GM12878 (cell line): ENCODE measurements around the gene ADAMTS18. TPM values are rescaled to one million over a fixed set of nuclear protein-coding genes. Genes with fewer than 3 reads are reported as not detected.

Experiments used
- ATAC-seq: fragments of 200-7000 bp; cut with Tn5 transposase; 3 replicates; pipeline ENCODE4 v1.9.1; 2020; ENCODE audit warnings: mild to moderate bottlenecking, moderate library complexity
- BruUV-seq: library from RNA; stranded (reverse); fragments of 400-500 nt; replicated peaks from 2 replicates; lab custom pipeline; 2021; lab: Mats Ljungman, UMichigan
- CTCF ChIA-PET: fragments of 300-600 bp; sonication (Branson Sonifier 250); formaldehyde crosslinking; extraction: SDS; loops from one replicate; lab custom pipeline; 2021; ENCODE audit warnings: inconsistent platforms; lab: Yijun Ruan, JAX
- POLR2A ChIA-PET: fragments of 350-600 bp; formaldehyde crosslinking; extraction: SDS; loops from one replicate; lab custom pipeline; 2021; ENCODE audit warnings: inconsistent platforms; lab: Charles Lee
- RAD21 ChIA-PET: fragments of 300-600 bp; sonication (Branson Sonifier 250); formaldehyde crosslinking; loops from one replicate; lab custom pipeline; 2023; ENCODE audit warnings: antibody characterized with exemption; ENCODE audit not compliant: unreplicated experiment; lab: Charles Lee
- SMC1A ChIA-PET: fragments of 300-600 bp; sonication (Branson Sonifier 250); formaldehyde crosslinking; loops from one replicate; lab custom pipeline; 2023; ENCODE audit not compliant: unreplicated experiment, uncharacterized antibody; lab: Charles Lee
- DNase-seq: peaks from one replicate; pipeline ENCODE4 v3.0.0-alpha.2; 2011; ENCODE audit warnings: low read depth, low spot score
- FAIRE-seq: peaks from 3 replicates; lab custom pipeline; 2011; peaks lifted over from hg19 to GRCh38; lab: Jason Lieb, UNC
- H2AFZ ChIP-seq: 2 replicates; pipeline ENCODE4 v1.6.0; 2011; ENCODE audit warnings: low read depth, low read length, control low read depth; ENCODE audit not compliant: control insufficient read depth
- H3K27ac ChIP-seq: 2 replicates; pipeline ENCODE4 v1.5.1; 2011; ENCODE audit warnings: control low read depth; ENCODE audit not compliant: control insufficient read depth, insufficient read depth
- H3K27me3 ChIP-seq, 2 experiments: replicated peaks in 1 of 2; 2 replicates each; pipeline versions ENCODE4 v1.6.0 to v1.6.1; 2011; ENCODE audit warnings: low read length in 1 of 2; ENCODE audit not compliant: control insufficient read depth in 2 of 2, insufficient read depth in 2 of 2
- H3K36me3 ChIP-seq, 2 experiments: 2 replicates each; pipeline ENCODE4 v1.5.1; 2011; ENCODE audit warnings: low read length in 1 of 2; ENCODE audit not compliant: control insufficient read depth in 2 of 2, insufficient read depth in 2 of 2
- H3K4me1 ChIP-seq: 2 replicates; pipeline ENCODE4 v1.6.1; 2011; ENCODE audit warnings: mild to moderate bottlenecking, low read length, moderate library complexity, mixed read lengths; ENCODE audit not compliant: control insufficient read depth, insufficient read depth
- H3K4me2 ChIP-seq: 2 replicates; pipeline ENCODE4 v1.6.0; 2011; ENCODE audit warnings: control low read depth; ENCODE audit not compliant: control insufficient read depth, insufficient read depth
- H3K4me3 ChIP-seq: fragments of 200-600 bp; sonication (generic); 2 replicates; pipeline ENCODE4 v1.5.1; 2016
- H3K79me2 ChIP-seq: 2 replicates; pipeline ENCODE4 v1.6.0; 2011; ENCODE audit warnings: low read length; ENCODE audit not compliant: control insufficient read depth, insufficient read depth
- H3K9ac ChIP-seq: 2 replicates; pipeline ENCODE4 v1.8.0; 2011; ENCODE audit warnings: low read length, control low read depth, mixed read lengths; ENCODE audit not compliant: control insufficient read depth, insufficient read depth
- H3K9me3 ChIP-seq: replicated peaks from 3 replicates; pipeline ENCODE4 v1.5.1; 2011; ENCODE audit warnings: mild to moderate bottlenecking, low read length; ENCODE audit not compliant: control insufficient read depth, insufficient read depth
- H4K20me1 ChIP-seq: 2 replicates; pipeline ENCODE4 v1.6.0; 2011; ENCODE audit not compliant: control insufficient read depth, insufficient read depth
- BRCA1 ChIP-seq: IDR thresholded peaks from 2 replicates; pipeline ENCODE4 v1.6.1; 2011; ENCODE audit warnings: low read depth, low read length, improper control_type of control experiment
- CHD1 ChIP-seq: IDR thresholded peaks from 2 replicates; pipeline ENCODE4 v1.6.1; 2012; ENCODE audit warnings: low read depth, low read length, improper control_type of control experiment
- E2F4 ChIP-seq: IDR thresholded peaks from 2 replicates; pipeline ENCODE4 v1.6.1; 2012; ENCODE audit warnings: low read depth, low read length, improper control_type of control experiment
- SIX5 ChIP-seq: IDR thresholded peaks from 2 replicates; pipeline ENCODE4 v1.6.1; 2011; ENCODE audit warnings: mild to moderate bottlenecking, low read depth, low read length, moderate library complexity; ENCODE audit not compliant: severe bottlenecking
- WGBS: methylation state at CpG from one replicate; pipeline ENCODE4 v1.1.6; 2016; ENCODE audit warnings: low lambda C conversion rate; ENCODE audit not compliant: insufficient replicate concordance, insufficient coverage; ENCODE audit errors: missing lambda C conversion rate; 5-methylcytosine and 5-hydroxymethylcytosine counted together
- in situ Hi-C: fragments of 300-500 bp; cut with MboI; formaldehyde crosslinking; loops from 9 replicates; pipeline ENCODE4 v1.14.3; 2018; ENCODE audit warnings: mixed read lengths
- intact Hi-C: fragments of 100-400 bp; cut with micrococcal nuclease; formaldehyde crosslinking; loops from one replicate; pipeline ENCODE4 v1.14.2; 2022; ENCODE audit not compliant: unreplicated experiment
- polyA plus RNA-seq, 11 experiments: library from polyadenylated mRNA; depleted of rRNA in 4 of 11; unstranded in 6 of 11; stranded (reverse) in 5 of 11; fragments of >200 nt; fragmentation: Nextera tagmentation in 4 of 11; fragmentation: Illumina TruSeq in 1 of 11; extraction: Ambion mirVana in 4 of 11; extraction: Trizol in 1 of 11; gene quantifications; 1 replicate in 1 of 11; 2 replicates in 10 of 11; pipeline versions ENCODE4 v1.2.1 to v1.2.3, GENCODE V29; 2011 to 2016; ENCODE audit warnings: inconsistent platforms in 2 of 11, missing spikeins in 2 of 11, low read depth in 1 of 11
- total RNA-seq, 4 experiments: library from RNA; depleted of rRNA in 3 of 4; stranded (reverse); fragments of >200 nt in 3 of 4; fragmentation: Illumina TruSeq in 1 of 4; extraction: Trizol in 1 of 4; gene quantifications; 2 replicates each; pipeline versions ENCODE4 v1.2.1 to v1.2.3, GENCODE V29; 2013 to 2021
- TF ChIP-seq, protein P1 (sequence below): IDR thresholded peaks from 2 replicates; pipeline ENCODE4 v1.6.1; 2011; ENCODE audit warnings: mild to moderate bottlenecking, low read depth, low read length, moderate library complexity; ENCODE audit not compliant: insufficient replicate concordance

The ADAMTS18 gene
- total and polyA plus RNA-seq, 10 of the 15 experiments (the other 5 are each of a cell fraction or from before 2014, with no cell fraction given) = not detected

DNA sequence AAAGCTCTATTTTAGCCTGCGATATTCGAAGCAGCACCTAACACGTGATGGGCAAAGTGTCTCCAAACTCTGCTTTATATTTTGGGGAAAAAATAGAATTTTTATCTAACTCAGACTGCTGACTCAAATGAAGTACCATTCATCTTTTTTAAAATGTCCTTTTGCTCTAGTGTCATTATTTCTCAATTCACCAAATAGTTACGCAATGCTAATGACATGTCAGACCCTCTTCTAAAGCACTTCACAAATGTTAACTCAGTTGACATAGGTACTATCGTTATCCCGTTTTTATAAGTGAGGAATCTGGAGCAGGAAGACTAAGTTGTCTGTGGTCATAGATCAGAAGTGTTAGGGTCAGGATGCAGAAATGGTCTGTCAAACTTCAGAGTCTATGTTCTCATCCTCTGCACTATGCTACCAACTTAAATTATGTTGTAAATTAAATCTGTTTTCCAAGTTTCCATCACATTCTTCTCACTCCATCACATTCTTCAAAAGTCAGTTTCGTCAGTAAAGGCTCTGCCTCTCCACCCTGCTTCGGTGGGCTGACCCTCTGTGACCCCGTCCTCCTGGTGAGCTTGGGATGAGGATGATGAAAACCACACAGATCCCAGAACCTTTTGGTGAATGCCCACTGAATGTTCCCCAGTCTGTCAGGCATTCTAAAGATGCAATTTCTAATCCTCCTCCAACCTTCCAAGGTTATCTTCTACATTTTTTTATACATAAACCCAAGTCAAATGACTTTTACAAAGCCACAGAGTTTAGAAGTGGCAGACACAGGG is 102.8 kb downstream of the ADAMTS18 start:
- BruUV-seq = no TSS peak
- RAD21 ChIA-PET = no interaction called here
- Histone ChIP-seq H3K4me1 (peaks cover 3% of the 10 kb centered on the region), H2AFZ (no peak overlapping the region), H3K27me3 (no peaks in the 10 kb centered on the region), H3K36me3 (no peaks in the 10 kb centered on the region), H3K79me2 (no peaks in the 10 kb centered on the region), H4K20me1 (no peaks in the 10 kb centered on the region), H3K9me3 (no peaks in the 10 kb centered on the region), H3K9ac (no peak overlapping the region), H3K27ac (no peak overlapping the region), H3K4me2 (no peak overlapping the region), H3K4me3 (no peak overlapping the region)
- CTCF ChIA-PET = no interaction called here
- POLR2A ChIA-PET = no interaction called here
- SMC1A ChIA-PET = no interaction called here
- ATAC-seq = no peak
- DNase-seq = no peak
- intact Hi-C loops (no loop called here), in situ Hi-C loops (no loop called here)
- no peak for FAIRE-seq
- TF ChIP-seq BRCA1 = no peak
- TF ChIP-seq SIX5 = no peak
- no peak for TF ChIP-seq E2F4
- TF ChIP-seq CHD1 = no peak
- TF ChIP-seq, protein P1, sequence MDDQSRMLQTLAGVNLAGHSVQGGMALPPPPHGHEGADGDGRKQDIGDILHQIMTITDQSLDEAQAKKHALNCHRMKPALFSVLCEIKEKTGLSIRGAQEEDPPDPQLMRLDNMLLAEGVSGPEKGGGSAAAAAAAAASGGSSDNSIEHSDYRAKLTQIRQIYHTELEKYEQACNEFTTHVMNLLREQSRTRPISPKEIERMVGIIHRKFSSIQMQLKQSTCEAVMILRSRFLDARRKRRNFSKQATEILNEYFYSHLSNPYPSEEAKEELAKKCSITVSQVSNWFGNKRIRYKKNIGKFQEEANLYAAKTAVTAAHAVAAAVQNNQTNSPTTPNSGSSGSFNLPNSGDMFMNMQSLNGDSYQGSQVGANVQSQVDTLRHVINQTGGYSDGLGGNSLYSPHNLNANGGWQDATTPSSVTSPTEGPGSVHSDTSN = no peak
- WGBS = 22% methylated on average over 9 of the region's 9 CpGs
